T-helper 2 cell treated with Interferon-gamma antibody and Interleukin-4, amounts not matched to agents 100 ng/mL and 5 ng/mL, for 36 hours (primary cell): Measurements from ENCODE around the gene ORC5. TPM values are rescaled to one million over a fixed set of nuclear protein-coding genes. Genes with fewer than 3 reads are reported as not detected.

Source experiments
- intact Hi-C: fragments of 100-400 bp; cut with micrococcal nuclease; formaldehyde crosslinking; loops from one replicate; pipeline ENCODE4 v1.15.1; 2023
- total RNA-seq: library from RNA; stranded (reverse); gene quantifications from 2 replicates; pipeline ENCODE4 v1.2.3, GENCODE V29; 2022

ORC5 gene
- total RNA-seq, 1 donor from 2014 or later = 24.8 TPM

DNA sequence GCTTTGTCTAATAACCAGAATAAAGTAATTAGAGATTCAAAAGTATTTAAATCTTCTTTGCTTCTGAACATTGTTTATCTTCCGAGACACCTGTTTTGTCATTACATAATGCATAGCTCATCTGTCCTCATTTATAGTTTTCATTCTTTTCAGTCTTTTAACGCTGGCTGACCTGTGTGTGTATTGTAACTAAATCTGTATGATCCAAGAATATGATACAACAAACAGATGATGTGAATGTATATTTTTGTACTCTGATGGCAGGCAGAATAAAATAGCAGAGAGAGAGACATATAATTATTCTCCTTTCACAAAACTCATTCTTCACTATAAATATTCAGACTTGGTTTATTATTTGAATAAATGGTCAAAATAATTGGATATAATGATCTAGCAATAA lies 80.6 kb downstream of the ORC5 start:
- intact Hi-C loops = no loop called here

DNA sequence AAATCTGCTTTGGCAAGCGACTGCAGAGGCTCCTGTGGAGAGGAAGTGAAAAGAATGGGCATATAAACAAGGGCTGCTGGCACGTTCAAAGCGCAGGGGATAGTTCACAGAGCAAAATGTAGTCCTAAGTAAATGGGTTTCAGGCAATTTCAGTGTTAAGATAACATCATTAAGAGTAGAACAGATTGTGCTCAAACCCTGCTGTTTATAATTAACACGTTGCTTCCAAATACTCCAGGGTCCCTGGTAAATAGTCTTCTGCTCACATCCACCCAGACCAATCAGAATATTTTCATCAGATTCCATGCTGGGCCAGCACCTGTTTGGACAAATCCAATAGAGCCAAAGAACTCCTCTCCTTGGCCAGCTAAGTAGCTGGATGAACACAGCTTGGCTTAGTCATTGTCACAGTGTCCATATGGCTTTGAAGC lies 81.4 kb downstream of the ORC5 start:
- intact Hi-C loops = no loop called here

GRCh38 chr7:104124893-104125477 lies 82.8 kb downstream of the ORC5 start:
- intact Hi-C loops = no loop called here

GRCh38 chr7:104124469-104124868 lies 83.3 kb downstream of the ORC5 start:
- intact Hi-C loops = no loop called here

- intact Hi-C loops = no loop called here
Observed at GRCh38 chr7:104123786-104124185, 84.0 kb downstream of the ORC5 start.

DNA sequence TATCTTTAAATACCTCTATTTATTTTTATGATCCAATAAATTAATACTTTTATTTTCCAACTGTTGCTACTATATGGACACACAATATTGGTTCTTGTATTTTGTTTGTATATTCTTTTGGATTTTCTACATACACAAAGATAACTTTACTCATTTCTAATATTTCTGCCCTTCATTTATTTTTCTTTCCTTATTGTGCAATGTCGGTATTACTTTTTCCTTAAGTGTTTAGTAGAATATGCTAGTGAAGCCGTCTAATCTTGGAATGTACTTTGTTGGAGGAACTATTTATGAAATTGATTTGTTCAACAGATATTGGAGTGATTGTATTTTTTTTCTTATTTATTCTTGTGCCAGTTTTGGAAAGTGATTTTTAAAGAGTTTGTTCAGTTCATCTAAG lies 94.0 kb downstream of the ORC5 start:
- intact Hi-C loops = no loop called here

DNA sequence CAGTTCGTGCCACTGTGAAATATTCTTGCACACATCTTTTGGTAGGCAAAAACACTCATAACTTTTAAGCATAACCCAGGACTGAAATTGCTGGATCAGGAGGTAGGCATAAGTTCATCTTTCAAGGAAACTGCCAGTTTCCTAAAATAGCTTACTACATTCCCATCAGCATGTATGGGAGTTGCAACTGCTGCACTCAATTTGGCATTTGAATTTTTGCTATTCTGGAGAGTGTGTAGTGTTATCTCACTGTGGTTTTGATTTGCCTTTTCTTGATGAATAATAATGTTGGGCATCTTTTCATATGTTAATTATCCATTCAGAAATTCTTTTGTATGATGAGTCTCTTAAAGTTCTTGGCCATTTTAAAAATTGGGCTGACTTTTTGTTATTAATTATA lies 95.2 kb downstream of the ORC5 start:
- intact Hi-C loops = no loop called here

GRCh38 chr7:104111271-104111670 lies 96.5 kb downstream of the ORC5 start:
- intact Hi-C loops = no loop called here

DNA sequence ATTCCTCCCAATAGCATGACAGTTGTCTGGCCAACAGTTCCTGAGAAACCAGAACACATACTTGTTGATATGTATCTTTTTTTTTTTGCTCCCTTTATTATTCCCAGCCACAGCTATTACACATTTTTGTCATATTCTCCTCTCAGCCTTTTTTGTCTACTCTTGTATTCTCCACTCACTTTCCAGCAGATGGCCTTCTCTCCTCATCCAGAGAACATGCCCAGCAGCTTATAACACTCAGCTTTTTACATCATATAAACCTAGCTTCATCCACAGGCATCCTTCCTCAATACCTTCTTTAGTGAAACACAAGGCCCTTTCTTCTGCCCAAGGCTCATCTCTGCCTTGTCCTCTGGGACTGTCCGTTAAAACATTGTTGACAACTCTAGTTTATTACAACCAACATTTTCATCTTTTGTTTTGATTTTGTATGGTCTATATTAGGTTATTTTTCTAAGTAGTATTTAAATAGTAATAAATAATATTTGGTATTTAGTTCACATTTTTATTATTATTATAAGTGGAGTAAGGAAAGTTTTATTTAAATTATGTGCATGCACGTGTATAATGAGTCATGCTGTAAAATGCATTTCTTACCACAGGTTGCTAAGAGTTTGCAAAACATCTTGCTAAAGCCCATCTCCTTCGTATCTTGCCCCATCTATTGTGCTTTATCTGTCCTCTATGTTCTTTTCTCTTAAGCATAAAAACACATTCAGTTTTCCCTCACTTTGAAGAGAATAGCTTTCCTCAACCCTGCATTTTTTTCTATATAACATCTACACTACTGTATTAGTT lies 101.5 kb downstream of the ORC5 start:
- intact Hi-C loops = no loop called here

GRCh38 chr7:104098890-104099289 lies 108.9 kb downstream of the ORC5 start:
- intact Hi-C loops = no loop called here

DNA sequence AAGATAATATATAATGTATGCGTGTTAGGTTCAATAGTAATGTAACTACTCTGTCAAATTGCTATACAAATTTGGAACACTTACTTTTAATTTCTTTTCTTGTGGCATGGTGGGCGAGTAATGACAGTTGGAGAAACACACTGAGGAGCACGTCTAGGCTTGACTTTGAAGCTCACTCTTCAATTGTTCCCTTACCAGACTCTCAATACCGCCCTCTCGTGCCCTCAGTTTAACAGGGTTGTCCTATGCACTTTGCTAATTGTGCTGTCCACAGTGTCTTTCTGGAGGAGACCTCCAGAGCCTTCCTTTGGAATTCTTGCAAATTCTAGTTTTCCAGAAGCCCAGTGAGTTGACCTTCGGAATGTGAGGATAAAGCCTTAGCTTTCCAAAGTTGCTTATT lies 111.1 kb downstream of the ORC5 start:
- intact Hi-C loops = no loop called here

GRCh38 chr7:104093127-104093526 lies 114.7 kb downstream of the ORC5 start:
- intact Hi-C loops = no loop called here

- intact Hi-C loops = no loop called here
Observed at GRCh38 chr7:104091242-104091641, 116.6 kb downstream of the ORC5 start.

DNA sequence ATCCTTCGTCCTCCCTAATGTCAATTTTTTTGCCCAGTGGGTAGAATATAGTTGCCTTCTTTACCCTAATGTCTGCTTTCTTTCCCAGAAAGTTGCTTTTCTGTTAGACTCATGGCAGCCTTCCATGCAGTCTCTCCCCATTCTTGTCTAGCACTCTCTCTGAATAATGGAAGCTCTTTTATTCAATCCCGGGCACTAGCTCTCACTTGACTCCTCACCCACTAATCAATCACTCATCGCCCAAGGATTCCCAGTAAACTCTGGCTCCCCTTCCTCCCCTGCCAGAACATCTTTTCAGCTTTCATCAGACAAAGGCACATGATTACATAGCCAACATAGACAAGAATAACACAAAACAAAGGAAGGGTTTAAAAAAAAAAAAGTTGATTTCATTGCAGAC lies 118.2 kb downstream of the ORC5 start:
- intact Hi-C loops = no loop called here

GRCh38 chr7:104089061-104089460 lies 118.8 kb downstream of the ORC5 start:
- intact Hi-C loops = no loop called here

Other genes with a start within 250 kb of the ORC5 start
- not detected in 2 replicates for gene RELN, start 218.4 kb downstream of the ORC5 start, total RNA-seq
- not detected in 2 replicates for gene LHFPL3, start 120.6 kb upstream of the ORC5 start, total RNA-seq